K562 (cell line): ENCODE data around the gene AGPAT1. TPM values are rescaled to one million over a fixed set of nuclear protein-coding genes. Genes with fewer than 3 reads are reported as not detected.

ENCODE experiments used
- ARHGAP35 ChIP-seq: fragments of 450-650 bp; IDR thresholded peaks from 2 replicates; pipeline ENCODE4 v1.6.1; 2018; ENCODE audit not compliant: partially characterized antibody
- EZH2 ChIP-seq: IDR thresholded peaks from 2 replicates; pipeline ENCODE4 v1.6.1; 2012; ENCODE audit warnings: low read depth, mild to moderate bottlenecking, inconsistent platforms, low read length, borderline replicate concordance
- GATA2 ChIP-seq: sonication (generic); formaldehyde crosslinking; IDR thresholded peaks from 2 replicates; pipeline ENCODE4 v1.4.0; 2020; ENCODE audit warnings: mild to moderate bottlenecking, missing genetic modification reagents
- GTF2A2 ChIP-seq: IDR thresholded peaks from 2 replicates; pipeline ENCODE4 v1.6.1; 2016; ENCODE audit warnings: mild to moderate bottlenecking, missing genetic modification characterization, missing compliant biosample characterization
- KDM5B ChIP-seq: fragments of 200-600 bp; sonication (generic); IDR thresholded peaks from 2 replicates; pipeline ENCODE4 v1.6.1; 2012; ENCODE audit warnings: low read depth, mild to moderate bottlenecking, moderate library complexity, low read length, control low read depth, inconsistent platforms; ENCODE audit not compliant: insufficient replicate concordance
- OTX1 ChIP-seq: fragments of 450-650 bp; formaldehyde crosslinking; IDR thresholded peaks from 2 replicates; pipeline ENCODE4 v1.4.0; 2022; ENCODE audit warnings: mild to moderate bottlenecking
- POLR3A ChIP-seq: IDR thresholded peaks from 2 replicates; pipeline ENCODE4 v1.6.1; 2011; ENCODE audit warnings: borderline replicate concordance, mild to moderate bottlenecking, moderate library complexity; ENCODE audit not compliant: insufficient read length, insufficient read depth; ENCODE audit errors: extremely low read depth
- RAD21 ChIP-seq, 2 experiments: fragments of 250-450 bp in 1 of 2; fragments of 450-650 bp in 1 of 2; sonication (Bioruptor Pico) in 1 of 2; formaldehyde crosslinking in 1 of 2; IDR thresholded peaks in 1 of 2; conservative IDR thresholded peaks in 1 of 2; 2 replicates each; pipeline versions ENCODE4 v1.4.0 to v1.8.0; 2020 to 2022; ENCODE audit warnings: mild to moderate bottlenecking in 2 of 2, moderate library complexity in 1 of 2
- SAFB ChIP-seq: fragments of 200-400 bp; formaldehyde crosslinking; IDR thresholded peaks from 2 replicates; pipeline ENCODE4 v1.6.1; 2017; ENCODE audit warnings: low read depth, low read length, borderline replicate concordance
- SUPT5H ChIP-seq: fragments of 450-650 bp; IDR thresholded peaks from 2 replicates; pipeline ENCODE4 v1.6.1; 2016
- TCF3 ChIP-seq: sonication (generic); formaldehyde crosslinking; IDR thresholded peaks from 2 replicates; pipeline ENCODE4 v1.4.0; 2020; ENCODE audit warnings: mild to moderate bottlenecking, missing genetic modification reagents
- TFAP4 ChIP-seq: sonication (generic); formaldehyde crosslinking; IDR thresholded peaks from 2 replicates; pipeline ENCODE4 v1.8.0; 2022; ENCODE audit warnings: missing genetic modification reagents, mild to moderate bottlenecking, moderate library complexity, borderline replicate concordance
- USF2 ChIP-seq: sonication (generic); formaldehyde crosslinking; IDR thresholded peaks from 2 replicates; pipeline ENCODE4 v1.5.0; 2020; ENCODE audit warnings: missing genetic modification reagents
- VEZF1 ChIP-seq: fragments of 200-800 bp; sonication (Bioruptor generic); IDR thresholded peaks from 2 replicates; pipeline ENCODE4 v1.6.1; 2017; ENCODE audit warnings: missing genetic modification characterization, missing compliant biosample characterization
- ZFP36 ChIP-seq: fragments of 150-350 bp; IDR thresholded peaks from 2 replicates; pipeline ENCODE4 v1.6.1; 2018; ENCODE audit warnings: low read length, low read depth; ENCODE audit not compliant: partially characterized antibody
- polyA plus RNA-seq, 8 experiments: library from polyadenylated mRNA; depleted of rRNA in 4 of 8; stranded (reverse) in 5 of 8; unstranded in 3 of 8; fragments of >200 nt; fragmentation: Nextera tagmentation in 2 of 8; fragmentation: Illumina TruSeq in 1 of 8; extraction: Ambion mirVana in 2 of 8; extraction: Trizol in 1 of 8; gene quantifications; 2 replicates each; pipeline versions ENCODE4 v1.2.1 to v1.2.3, GENCODE V29; 2011 to 2014; ENCODE audit warnings: inconsistent platforms in 1 of 8, missing spikeins in 1 of 8
- total RNA-seq, 7 experiments: library from RNA; depleted of rRNA in 6 of 7; stranded (reverse); fragments of >200 nt in 6 of 7; fragmentation: Illumina TruSeq in 2 of 7; extraction: Trizol in 2 of 7; gene quantifications; 2 replicates each; pipeline versions ENCODE4 v1.2.1 to v1.2.3, GENCODE V29; 2011 to 2021; ENCODE audit warnings: low replicate concordance in 1 of 7
- TF ChIP-seq, protein P1 (sequence below): fragments of 450-650 bp; IDR thresholded peaks from 2 replicates; pipeline ENCODE4 v1.6.1; 2017; ENCODE audit warnings: antibody characterized with exemption, mild to moderate bottlenecking
- TF ChIP-seq, protein P2 (sequence below): fragments of 450-650 bp; IDR thresholded peaks from 2 replicates; pipeline ENCODE4 v1.6.1; 2016; ENCODE audit warnings: mild to moderate bottlenecking

AGPAT1 gene
- total and polyA plus RNA-seq, 9 of the 15 experiments (the other 6 are each of a cell fraction or from before 2014, with no cell fraction given): 37.9 to 176 (median 69.4) TPM

DNA sequence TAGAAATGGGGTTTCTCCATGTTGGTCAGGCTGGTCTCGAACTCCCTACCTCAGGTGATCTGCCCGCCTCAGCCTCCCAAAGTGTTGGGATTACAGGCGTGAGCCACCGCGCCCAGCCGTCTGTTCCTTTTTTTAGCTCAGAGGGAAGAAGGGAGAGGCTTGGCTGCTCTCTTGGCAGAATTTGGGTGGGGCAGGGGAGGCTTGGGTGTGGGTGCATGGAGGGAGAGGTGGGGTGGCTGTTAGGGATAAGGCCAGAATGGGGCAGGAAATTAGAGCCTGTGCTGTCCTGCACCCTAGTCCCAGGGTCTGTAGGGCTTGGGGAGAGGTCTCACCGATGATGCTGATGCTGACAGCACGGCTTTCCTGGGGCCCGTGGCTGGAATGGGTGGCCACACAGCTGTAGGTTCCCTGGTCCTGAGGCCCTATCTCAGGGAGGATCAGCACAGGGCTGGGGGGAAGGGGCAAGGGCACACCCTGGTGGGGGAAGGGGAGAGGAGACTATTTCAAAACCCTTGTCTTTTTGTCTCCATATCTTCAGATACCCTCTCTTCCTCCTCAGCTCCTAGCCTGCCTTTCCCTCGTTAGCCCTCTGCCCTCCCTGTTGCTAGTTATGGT, 6.1 kb upstream of the AGPAT1 start (continued):
- TF ChIP-seq, protein P1, sequence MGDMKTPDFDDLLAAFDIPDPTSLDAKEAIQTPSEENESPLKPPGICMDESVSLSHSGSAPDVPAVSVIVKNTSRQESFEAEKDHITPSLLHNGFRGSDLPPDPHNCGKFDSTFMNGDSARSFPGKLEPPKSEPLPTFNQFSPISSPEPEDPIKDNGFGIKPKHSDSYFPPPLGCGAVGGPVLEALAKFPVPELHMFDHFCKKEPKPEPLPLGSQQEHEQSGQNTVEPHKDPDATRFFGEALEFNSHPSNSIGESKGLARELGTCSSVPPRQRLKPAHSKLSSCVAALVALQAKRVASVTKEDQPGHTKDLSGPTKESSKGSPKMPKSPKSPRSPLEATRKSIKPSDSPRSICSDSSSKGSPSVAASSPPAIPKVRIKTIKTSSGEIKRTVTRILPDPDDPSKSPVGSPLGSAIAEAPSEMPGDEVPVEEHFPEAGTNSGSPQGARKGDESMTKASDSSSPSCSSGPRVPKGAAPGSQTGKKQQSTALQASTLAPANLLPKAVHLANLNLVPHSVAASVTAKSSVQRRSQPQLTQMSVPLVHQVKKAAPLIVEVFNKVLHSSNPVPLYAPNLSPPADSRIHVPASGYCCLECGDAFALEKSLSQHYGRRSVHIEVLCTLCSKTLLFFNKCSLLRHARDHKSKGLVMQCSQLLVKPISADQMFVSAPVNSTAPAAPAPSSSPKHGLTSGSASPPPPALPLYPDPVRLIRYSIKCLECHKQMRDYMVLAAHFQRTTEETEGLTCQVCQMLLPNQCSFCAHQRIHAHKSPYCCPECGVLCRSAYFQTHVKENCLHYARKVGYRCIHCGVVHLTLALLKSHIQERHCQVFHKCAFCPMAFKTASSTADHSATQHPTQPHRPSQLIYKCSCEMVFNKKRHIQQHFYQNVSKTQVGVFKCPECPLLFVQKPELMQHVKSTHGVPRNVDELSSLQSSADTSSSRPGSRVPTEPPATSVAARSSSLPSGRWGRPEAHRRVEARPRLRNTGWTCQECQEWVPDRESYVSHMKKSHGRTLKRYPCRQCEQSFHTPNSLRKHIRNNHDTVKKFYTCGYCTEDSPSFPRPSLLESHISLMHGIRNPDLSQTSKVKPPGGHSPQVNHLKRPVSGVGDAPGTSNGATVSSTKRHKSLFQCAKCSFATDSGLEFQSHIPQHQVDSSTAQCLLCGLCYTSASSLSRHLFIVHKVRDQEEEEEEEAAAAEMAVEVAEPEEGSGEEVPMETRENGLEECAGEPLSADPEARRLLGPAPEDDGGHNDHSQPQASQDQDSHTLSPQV: 0 out of 2 replicates have a peak, but pooled peaks have one; percentile 18
- no peak for TF ChIP-seq EZH2
- no peak for TF ChIP-seq USF2 (CRISPR knock-in tag)
- TF ChIP-seq TCF3 (CRISPR knock-in tag): no peak
- TF ChIP-seq KDM5B: peak; percentile 48
- 0 out of 2 replicates have a peak, but pooled peaks have one; percentile 41 for TF ChIP-seq VEZF1 (CRISPR knock-in tag)
- no peak for TF ChIP-seq POLR3A
- no peak for TF ChIP-seq OTX1 (CRISPR knock-in tag)
- TF ChIP-seq RAD21 (CRISPR knock-in tag; conservative IDR thresholded peaks at IDR 0.05 in 1 of 2, IDR thresholded peaks at IDR 0.05 in 1 of 2): peak; percentile 47 to 56
- TF ChIP-seq ZFP36: peak; percentile 6
- TF ChIP-seq GATA2: peak; percentile 88
- TF ChIP-seq SUPT5H: peak; percentile 4; the same call in 1 of the 2 replicates
- TF ChIP-seq, protein P2, sequence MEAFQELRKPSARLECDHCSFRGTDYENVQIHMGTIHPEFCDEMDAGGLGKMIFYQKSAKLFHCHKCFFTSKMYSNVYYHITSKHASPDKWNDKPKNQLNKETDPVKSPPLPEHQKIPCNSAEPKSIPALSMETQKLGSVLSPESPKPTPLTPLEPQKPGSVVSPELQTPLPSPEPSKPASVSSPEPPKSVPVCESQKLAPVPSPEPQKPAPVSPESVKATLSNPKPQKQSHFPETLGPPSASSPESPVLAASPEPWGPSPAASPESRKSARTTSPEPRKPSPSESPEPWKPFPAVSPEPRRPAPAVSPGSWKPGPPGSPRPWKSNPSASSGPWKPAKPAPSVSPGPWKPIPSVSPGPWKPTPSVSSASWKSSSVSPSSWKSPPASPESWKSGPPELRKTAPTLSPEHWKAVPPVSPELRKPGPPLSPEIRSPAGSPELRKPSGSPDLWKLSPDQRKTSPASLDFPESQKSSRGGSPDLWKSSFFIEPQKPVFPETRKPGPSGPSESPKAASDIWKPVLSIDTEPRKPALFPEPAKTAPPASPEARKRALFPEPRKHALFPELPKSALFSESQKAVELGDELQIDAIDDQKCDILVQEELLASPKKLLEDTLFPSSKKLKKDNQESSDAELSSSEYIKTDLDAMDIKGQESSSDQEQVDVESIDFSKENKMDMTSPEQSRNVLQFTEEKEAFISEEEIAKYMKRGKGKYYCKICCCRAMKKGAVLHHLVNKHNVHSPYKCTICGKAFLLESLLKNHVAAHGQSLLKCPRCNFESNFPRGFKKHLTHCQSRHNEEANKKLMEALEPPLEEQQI: no peak
- no peak for TF ChIP-seq GTF2A2 (tag)
- TF ChIP-seq ARHGAP35: no peak
- peak; percentile 69 for TF ChIP-seq TFAP4 (CRISPR knock-in tag)
- no peak for TF ChIP-seq SAFB
